ENCODE measurements around the gene SERINC2. TPM values are rescaled to one million over a fixed set of nuclear protein-coding genes. Genes with fewer than 3 reads are reported as not detected.

The SERINC2 gene
- total RNA-seq, 1 donor = 10.9 TPM

GRCh38 chr1:31387612-31388011, 25.4 kb upstream of the SERINC2 start:
- Histone ChIP-seq H3K4me3 (ENCODE audit: insufficient read depth, low read length) (no peak overlapping the region), H2AFZ (ENCODE audit: low read length) (no peak overlapping the region), H3K9me3 (ENCODE audit: low read depth, low read length) (no peaks in the 10 kb centered on the region), H4K20me1 (ENCODE audit: insufficient read depth, low read length) (no peaks in the 10 kb centered on the region), H3K27ac (ENCODE audit: low read depth, low read length) (no peak overlapping the region), H3K36me3 (ENCODE audit: insufficient read depth, low read length) (no peaks in the 10 kb centered on the region), H3K4me2 (ENCODE audit: insufficient read depth, low read length) (no peak overlapping the region), H3K27me3 (ENCODE audit: insufficient read depth, low read length) (no peaks in the 10 kb centered on the region), H3K79me2 (ENCODE audit: insufficient read depth, low read length) (no peaks in the 10 kb centered on the region), H3K4me1 (ENCODE audit: insufficient read depth, low read length) (peaks cover 3% of the 10 kb centered on the region)
- no peak for DNase-seq (ENCODE audit: insufficient read length, low spot score, missing footprints)
- TF ChIP-seq CTCF (IDR thresholded peaks at IDR 0.05; ENCODE audit: extremely low read depth, low read depth, low read length) = no peak

GRCh38 chr1:31389616-31390015, 23.4 kb upstream of the SERINC2 start:
- Histone ChIP-seq H4K20me1 (ENCODE audit: insufficient read depth, low read length) (no peaks in the 10 kb centered on the region), H3K27ac (ENCODE audit: low read depth, low read length) (no peak overlapping the region), H3K4me2 (ENCODE audit: insufficient read depth, low read length) (no peak overlapping the region), H2AFZ (ENCODE audit: low read length) (no peak overlapping the region), H3K4me1 (ENCODE audit: insufficient read depth, low read length) (no peaks in the 10 kb centered on the region), H3K36me3 (ENCODE audit: insufficient read depth, low read length) (no peaks in the 10 kb centered on the region), H3K79me2 (ENCODE audit: insufficient read depth, low read length) (no peaks in the 10 kb centered on the region), H3K27me3 (ENCODE audit: insufficient read depth, low read length) (no peaks in the 10 kb centered on the region), H3K4me3 (ENCODE audit: insufficient read depth, low read length) (no peak overlapping the region), H3K9me3 (ENCODE audit: low read depth, low read length) (no peaks in the 10 kb centered on the region)
- no peak for DNase-seq (ENCODE audit: insufficient read length, low spot score, missing footprints)
- TF ChIP-seq CTCF (IDR thresholded peaks at IDR 0.05; ENCODE audit: extremely low read depth, low read depth, low read length) = no peak

GRCh38 chr1:31390071-31390470, 22.9 kb upstream of the SERINC2 start:
- H4K20me1 ChIP-seq (ENCODE audit: insufficient read depth, low read length) = no peaks in the 10 kb centered on the region
- peaks cover 3% of the 10 kb centered on the region for H3K4me1 ChIP-seq (ENCODE audit: insufficient read depth, low read length)
- H3K79me2 ChIP-seq (ENCODE audit: insufficient read depth, low read length) = no peaks in the 10 kb centered on the region
- no peak overlapping the region for H3K4me3 ChIP-seq (ENCODE audit: insufficient read depth, low read length)
- H3K27ac ChIP-seq (ENCODE audit: low read depth, low read length) = no peak overlapping the region
- no peak for DNase-seq (ENCODE audit: insufficient read length, low spot score, missing footprints)
- no peak overlapping the region for H2AFZ ChIP-seq (ENCODE audit: low read length)
- TF ChIP-seq CTCF (IDR thresholded peaks at IDR 0.05; ENCODE audit: extremely low read depth, low read depth, low read length) = no peak
- no peaks in the 10 kb centered on the region for H3K27me3 ChIP-seq (ENCODE audit: insufficient read depth, low read length)
- no peaks in the 10 kb centered on the region for H3K9me3 ChIP-seq (ENCODE audit: low read depth, low read length)
- no peaks in the 10 kb centered on the region for H3K36me3 ChIP-seq (ENCODE audit: insufficient read depth, low read length)
- no peak overlapping the region for H3K4me2 ChIP-seq (ENCODE audit: insufficient read depth, low read length)

- H3K79me2 ChIP-seq (ENCODE audit: insufficient read depth, low read length) = no peaks in the 10 kb centered on the region
- no peak overlapping the region for H3K4me2 ChIP-seq (ENCODE audit: insufficient read depth, low read length)
- H4K20me1 ChIP-seq (ENCODE audit: insufficient read depth, low read length) = no peaks in the 10 kb centered on the region
- no peak for DNase-seq (ENCODE audit: insufficient read length, low spot score, missing footprints)
- no peak overlapping the region for H2AFZ ChIP-seq (ENCODE audit: low read length)
- no peak overlapping the region for H3K4me3 ChIP-seq (ENCODE audit: insufficient read depth, low read length)
- no peak for TF ChIP-seq CTCF (IDR thresholded peaks at IDR 0.05; ENCODE audit: extremely low read depth, low read depth, low read length)
- H3K4me1 ChIP-seq (ENCODE audit: insufficient read depth, low read length) = peaks cover 25% of the 10 kb centered on the region
- H3K9me3 ChIP-seq (ENCODE audit: low read depth, low read length) = no peaks in the 10 kb centered on the region
- no peaks in the 10 kb centered on the region for H3K36me3 ChIP-seq (ENCODE audit: insufficient read depth, low read length)
- H3K27ac ChIP-seq (ENCODE audit: low read depth, low read length) = no peak overlapping the region
- no peaks in the 10 kb centered on the region for H3K27me3 ChIP-seq (ENCODE audit: insufficient read depth, low read length)
These were observed 19.6 kb upstream of the SERINC2 start for GRCh38 chr1:31393463-31393862.
